ENCODE data around the gene SPRTN. TPM values are rescaled to one million over a fixed set of nuclear protein-coding genes. Genes with fewer than 3 reads are reported as not detected.

SPRTN gene
- total RNA-seq, 1 donor from 2014 or later, result 9.6 TPM

DNA sequence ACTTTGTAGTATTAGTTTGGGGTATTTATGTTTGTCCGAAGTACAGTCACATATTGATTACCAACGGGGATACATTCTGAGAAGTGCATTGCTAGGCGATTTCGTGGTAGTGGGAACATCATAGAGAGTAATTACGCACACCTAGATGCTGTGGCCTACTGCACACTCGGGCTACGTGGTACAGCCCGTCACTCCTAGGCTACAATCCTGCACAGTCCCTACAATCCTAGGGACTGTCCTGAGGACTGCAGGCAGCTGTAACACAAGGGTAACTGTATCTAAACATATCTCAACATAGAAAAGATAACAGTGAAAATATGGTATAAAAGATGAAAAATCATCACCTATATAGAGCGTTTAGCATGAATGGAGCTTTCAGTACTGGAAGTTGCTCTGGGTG, 19.0 kb upstream of the SPRTN start:
- DNase-seq (no peak), ATAC-seq (no peak)
- TF ChIP-seq, protein P1, sequence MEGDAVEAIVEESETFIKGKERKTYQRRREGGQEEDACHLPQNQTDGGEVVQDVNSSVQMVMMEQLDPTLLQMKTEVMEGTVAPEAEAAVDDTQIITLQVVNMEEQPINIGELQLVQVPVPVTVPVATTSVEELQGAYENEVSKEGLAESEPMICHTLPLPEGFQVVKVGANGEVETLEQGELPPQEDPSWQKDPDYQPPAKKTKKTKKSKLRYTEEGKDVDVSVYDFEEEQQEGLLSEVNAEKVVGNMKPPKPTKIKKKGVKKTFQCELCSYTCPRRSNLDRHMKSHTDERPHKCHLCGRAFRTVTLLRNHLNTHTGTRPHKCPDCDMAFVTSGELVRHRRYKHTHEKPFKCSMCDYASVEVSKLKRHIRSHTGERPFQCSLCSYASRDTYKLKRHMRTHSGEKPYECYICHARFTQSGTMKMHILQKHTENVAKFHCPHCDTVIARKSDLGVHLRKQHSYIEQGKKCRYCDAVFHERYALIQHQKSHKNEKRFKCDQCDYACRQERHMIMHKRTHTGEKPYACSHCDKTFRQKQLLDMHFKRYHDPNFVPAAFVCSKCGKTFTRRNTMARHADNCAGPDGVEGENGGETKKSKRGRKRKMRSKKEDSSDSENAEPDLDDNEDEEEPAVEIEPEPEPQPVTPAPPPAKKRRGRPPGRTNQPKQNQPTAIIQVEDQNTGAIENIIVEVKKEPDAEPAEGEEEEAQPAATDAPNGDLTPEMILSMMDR (IDR thresholded peaks at IDR 0.05), result no peak
- intact Hi-C loops (cut with DNase I), result no loop called here
- Histone ChIP-seq H3K4me3 (no peak overlapping the region), H3K36me3 (no peaks in the 10 kb centered on the region), H3K9me3 (no peaks in the 10 kb centered on the region), H3K27me3 (no peaks in the 10 kb centered on the region), H3K4me1 (no peaks in the 10 kb centered on the region), H3K27ac (no peak overlapping the region)

DNA sequence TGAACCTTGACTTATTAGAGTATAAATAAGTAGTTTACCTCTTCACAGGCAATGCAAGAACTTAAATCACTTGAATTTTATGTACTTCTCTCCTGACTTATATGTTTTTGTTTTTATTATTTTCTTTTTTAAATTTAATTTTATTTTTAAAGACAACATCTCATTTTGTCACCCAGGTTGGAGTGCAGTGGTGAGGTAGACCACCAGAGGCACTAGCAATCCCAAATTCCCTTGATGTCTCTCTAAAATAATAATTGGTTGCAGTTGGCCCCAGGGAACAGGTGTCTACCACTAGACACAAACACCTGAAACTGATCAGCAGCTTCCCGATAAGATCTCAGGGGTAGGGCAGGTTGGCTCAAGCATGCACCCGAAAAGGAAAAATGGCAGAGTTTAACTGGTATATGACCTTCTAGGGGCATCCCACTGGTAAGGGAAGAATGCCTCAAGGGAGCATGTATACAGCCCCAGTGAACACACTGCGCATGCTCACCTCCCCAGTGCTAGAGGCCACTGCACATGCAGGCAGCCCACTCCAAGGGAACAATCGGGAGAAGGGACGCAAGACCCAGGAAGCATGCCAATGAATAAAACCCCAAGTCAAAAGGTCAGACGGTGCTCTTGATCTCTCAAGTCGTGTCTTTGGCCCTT, 15.1 kb upstream of the SPRTN start:
- Histone ChIP-seq H3K9me3 (no peaks in the 10 kb centered on the region), H3K27ac (no peak overlapping the region), H3K4me3 (no peak overlapping the region), H3K36me3 (no peaks in the 10 kb centered on the region), H3K4me1 (no peaks in the 10 kb centered on the region), H3K27me3 (no peaks in the 10 kb centered on the region)
- intact Hi-C loops (cut with DNase I), result no loop called here
- ATAC-seq, result no peak
- DNase-seq, result no peak
- TF ChIP-seq, protein P1 (IDR thresholded peaks at IDR 0.05), result no peak

DNA sequence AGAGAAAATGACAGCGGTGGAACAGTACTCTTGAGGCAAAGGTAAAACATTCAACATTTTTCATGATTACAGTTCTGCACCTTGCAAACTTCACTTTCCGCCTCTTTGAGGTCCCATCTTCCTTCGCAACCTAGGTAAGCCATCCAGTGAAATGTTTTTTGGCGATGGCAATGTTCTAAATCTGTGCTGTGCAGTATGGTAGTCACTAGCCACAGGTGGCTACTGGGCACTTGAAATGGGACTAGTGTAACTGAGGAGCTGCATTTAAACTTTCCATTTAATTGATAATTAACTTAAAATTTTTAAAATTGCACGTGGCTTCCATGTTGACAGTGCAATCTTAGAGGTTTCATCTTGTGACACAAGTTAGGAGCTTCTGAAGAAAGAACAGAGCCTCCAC, 13.4 kb upstream of the SPRTN start:
- intact Hi-C loops (cut with DNase I), result no loop called here
- Histone ChIP-seq H3K4me3 (no peak overlapping the region), H3K27me3 (no peaks in the 10 kb centered on the region), H3K36me3 (no peaks in the 10 kb centered on the region), H3K27ac (no peak overlapping the region), H3K9me3 (no peaks in the 10 kb centered on the region), H3K4me1 (no peaks in the 10 kb centered on the region)
- ATAC-seq, result no peak
- no peak for DNase-seq
- TF ChIP-seq, protein P1 (IDR thresholded peaks at IDR 0.05), result no peak

DNA sequence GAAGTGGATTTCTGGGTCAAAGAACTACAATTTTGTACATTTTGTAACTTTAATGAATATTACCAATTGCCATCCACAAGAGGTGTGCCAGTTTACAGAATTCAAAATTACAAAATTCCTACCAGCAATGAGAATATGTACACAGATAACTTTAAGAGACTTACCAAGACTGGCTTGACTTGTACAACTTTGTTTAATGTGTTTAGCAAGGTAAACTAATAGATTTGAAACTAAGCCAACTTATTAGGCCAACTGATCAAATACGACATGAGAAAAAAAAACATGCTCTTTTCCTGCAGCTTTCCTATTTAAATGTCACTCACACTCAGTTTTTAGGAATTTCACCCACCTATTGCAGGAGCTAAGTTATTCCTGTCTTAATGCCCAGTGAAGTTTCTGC, 11.8 kb upstream of the SPRTN start:
- Histone ChIP-seq H3K27me3 (no peaks in the 10 kb centered on the region), H3K4me3 (no peak overlapping the region), H3K9me3 (no peaks in the 10 kb centered on the region), H3K27ac (no peak overlapping the region), H3K4me1 (no peaks in the 10 kb centered on the region), H3K36me3 (no peaks in the 10 kb centered on the region)
- TF ChIP-seq, protein P1 (IDR thresholded peaks at IDR 0.05), result no peak
- intact Hi-C loops (cut with DNase I), result no loop called here
- DNase-seq (no peak), ATAC-seq (no peak)

DNA sequence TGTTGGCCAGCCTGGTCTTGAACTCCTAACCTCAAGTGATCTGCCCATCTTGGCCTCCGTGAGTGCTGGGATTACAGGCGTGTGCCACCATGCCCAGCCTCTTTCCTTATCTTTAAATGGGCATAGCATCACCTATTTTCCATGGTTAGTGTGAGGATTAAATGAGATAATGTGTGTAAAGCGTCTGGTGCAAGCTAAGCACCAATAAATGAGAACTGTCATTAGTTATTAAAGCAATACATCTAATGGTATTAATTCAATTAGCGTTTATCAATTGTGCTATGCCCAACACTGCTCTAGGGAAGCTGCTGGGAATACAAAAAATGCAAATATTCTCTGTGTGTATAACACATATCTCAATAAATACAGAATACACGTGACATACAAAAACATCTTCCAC, 10.5 kb upstream of the SPRTN start:
- no peaks in the 10 kb centered on the region for H3K27me3 ChIP-seq
- no peaks in the 10 kb centered on the region for H3K9me3 ChIP-seq
- H3K4me3 ChIP-seq, result no peak overlapping the region
- peaks cover under 1% of the 10 kb centered on the region for H3K4me1 ChIP-seq
- TF ChIP-seq, protein P1 (IDR thresholded peaks at IDR 0.05), result no peak
- H3K36me3 ChIP-seq, result no peaks in the 10 kb centered on the region
- intact Hi-C loops (cut with DNase I), result no loop called here
- DNase-seq (no peak), ATAC-seq (no peak)
- no peak overlapping the region for H3K27ac ChIP-seq

DNA sequence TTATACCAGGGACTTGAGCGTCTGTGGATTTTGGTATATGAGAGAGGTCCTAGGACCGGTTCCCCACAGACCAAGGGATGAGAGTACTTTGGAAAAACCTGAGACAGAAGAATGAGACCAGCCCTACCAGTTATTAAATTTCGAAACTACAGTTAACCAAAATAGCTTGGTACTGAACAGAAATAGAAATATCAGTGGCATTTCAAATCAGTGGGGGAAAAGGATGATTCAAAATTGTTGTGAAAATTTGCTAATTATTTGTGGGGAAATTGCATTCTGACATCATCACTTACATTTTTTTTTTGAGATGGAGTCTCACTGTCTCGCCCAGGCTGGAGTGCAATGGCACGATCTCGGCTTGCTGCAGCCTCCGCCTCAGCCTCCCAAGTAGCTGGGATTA, 8.6 kb upstream of the SPRTN start:
- no peak overlapping the region for H3K4me3 ChIP-seq
- no peak overlapping the region for H3K27ac ChIP-seq
- TF ChIP-seq, protein P1 (IDR thresholded peaks at IDR 0.05), result no peak
- DNase-seq, result no peak
- ATAC-seq, result no peak
- no peaks in the 10 kb centered on the region for H3K27me3 ChIP-seq
- no peaks in the 10 kb centered on the region for H3K9me3 ChIP-seq
- no peaks in the 10 kb centered on the region for H3K36me3 ChIP-seq
- intact Hi-C loops (cut with DNase I), result no loop called here
- H3K4me1 ChIP-seq, result peaks cover 19% of the 10 kb centered on the region
